NCI-H2107 treated with DMSO at 0.1 percent for 48 hours (cell line): Measurements from ENCODE around the gene GPR176.
A peak's percentile ranks its signal among the peaks of the same experiment; 100 is the strongest.

ENCODE experiments used
- DNase-seq: peaks from one replicate; lab custom pipeline; 2025; ENCODE audit not compliant: unreplicated experiment; lab: John Stamatoyannopoulos, UW

GPR176 gene

DNA sequence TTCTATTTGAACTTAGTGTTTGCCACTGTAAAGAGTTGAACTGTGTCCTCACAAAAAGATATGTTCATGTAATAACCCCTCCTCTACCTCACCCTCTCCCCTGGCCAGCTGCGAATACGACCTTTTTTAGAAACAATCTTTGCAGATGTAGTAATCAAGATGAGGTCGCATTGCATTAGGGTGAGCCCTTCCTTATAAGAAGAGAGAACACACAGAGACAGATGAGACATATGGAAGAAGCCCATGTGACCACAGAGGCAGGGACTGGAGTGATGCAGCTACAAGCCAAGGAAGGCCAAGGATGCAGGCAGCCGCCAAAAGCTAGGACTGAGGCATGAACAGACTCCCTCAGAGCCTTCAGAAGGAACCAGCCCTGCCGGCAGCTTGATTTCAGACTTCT is 27.6 kb downstream of the GPR176 start:
- DNase-seq: no peak

DNA sequence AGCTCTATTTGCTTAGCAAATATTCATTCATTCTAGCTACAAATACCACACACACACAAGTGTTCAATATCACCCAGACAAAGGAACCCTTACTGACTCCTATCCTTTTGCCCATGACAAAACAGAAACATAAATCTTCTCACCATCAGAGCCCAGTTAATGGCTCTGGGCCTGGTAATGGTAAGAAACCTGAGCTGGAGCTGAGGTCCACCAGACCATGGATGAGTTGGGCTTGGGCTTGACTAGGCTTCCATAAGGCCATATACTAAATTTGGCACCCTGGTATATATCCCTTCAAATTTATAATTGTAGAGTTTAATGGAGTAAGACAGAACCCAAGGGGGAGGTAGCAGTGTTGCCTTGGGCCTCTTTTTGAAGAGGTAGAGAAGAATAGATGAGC is 29.4 kb downstream of the GPR176 start:
- DNase-seq: no peak

GRCh38 chr15:39889601-39890000 is 30.5 kb downstream of the GPR176 start:
- no peak for DNase-seq

GRCh38 chr15:39888809-39889208 is 31.3 kb downstream of the GPR176 start:
- no peak for DNase-seq

DNA sequence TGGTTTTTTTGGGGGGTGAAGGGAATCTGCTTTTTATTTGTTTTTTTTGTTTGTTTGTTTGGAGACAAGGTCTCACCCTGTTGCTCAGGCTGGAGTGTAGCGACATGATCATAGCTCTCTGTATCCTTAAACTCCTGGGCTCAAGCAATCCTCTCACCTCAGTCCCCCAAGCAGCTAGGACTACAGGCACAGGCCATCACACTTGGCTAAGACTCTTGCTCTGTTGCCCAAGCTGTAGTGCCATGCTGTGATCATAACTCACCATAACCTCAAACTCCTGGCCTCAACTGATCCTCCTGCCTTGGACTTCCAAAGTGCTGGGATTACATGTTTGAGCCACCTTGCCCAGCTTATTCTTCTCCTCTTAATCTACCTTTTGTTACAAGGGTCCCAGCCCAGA is 31.8 kb downstream of the GPR176 start:
- DNase-seq: no peak

- no peak for DNase-seq
Measured at GRCh38 chr15:39887832-39888231, 32.2 kb downstream of the GPR176 start.

GRCh38 chr15:39887211-39887610 is 32.9 kb downstream of the GPR176 start:
- DNase-seq: no peak

DNA sequence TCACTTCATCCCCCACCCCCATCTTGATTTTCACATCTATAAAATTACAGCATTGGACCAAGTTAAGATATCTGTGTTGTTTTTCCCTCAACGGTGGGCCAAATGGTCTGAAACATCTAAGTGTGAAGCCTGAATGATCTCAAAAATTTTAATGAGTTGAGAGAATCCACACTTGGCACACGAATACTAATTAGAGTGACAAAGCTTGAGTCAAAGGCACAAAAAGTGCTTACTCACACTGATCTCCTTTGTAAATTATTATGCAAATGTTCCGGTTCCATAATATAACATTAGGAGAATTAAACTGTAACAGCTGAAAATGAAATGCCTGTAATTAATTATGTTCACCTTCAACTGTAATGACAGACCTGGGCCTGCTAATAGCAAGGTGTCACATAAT is 33.6 kb downstream of the GPR176 start:
- no peak for DNase-seq

- DNase-seq: no peak
Measured at GRCh38 chr15:39885099-39885777, 34.8 kb downstream of the GPR176 start.

DNA sequence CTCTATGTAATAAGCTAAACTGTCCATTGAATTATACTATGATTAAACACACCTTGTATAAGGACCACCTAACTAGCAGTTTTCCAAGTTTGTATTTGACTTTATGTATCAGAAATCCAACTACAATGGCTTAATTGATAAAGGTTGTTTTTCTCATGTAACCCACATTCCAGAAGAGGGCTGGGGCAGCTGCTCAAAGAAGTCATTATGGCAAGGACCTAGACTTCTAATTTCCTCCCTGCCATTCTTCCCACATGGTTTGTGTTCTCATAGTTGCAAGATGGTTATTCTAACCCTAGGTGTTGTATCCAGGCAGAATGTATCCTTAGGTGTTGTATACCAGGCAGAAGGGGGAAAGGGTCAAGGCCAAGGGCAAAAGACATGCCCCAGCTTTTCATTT is 35.7 kb downstream of the GPR176 start:
- no peak for DNase-seq

- DNase-seq: no peak
Measured at GRCh38 chr15:39882602-39883001, 37.5 kb downstream of the GPR176 start.

DNA sequence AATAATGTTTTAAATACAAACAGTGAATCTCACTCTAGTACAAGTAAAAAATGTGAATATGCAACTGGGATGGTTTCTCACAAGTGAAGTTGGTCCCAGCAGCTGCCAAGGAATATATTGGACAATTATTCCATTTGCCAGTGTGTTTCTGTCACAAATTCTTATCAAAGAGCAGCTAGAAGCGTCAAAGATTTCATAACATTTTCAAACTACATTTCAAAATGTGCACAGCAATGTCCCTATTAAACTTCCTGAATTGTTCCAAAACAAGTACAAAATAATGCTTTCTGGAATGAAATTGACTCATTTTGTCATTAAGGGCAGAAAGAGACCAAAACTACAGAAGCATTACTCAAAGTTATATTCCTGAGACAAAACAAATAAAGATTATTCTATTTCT is 38.3 kb downstream of the GPR176 start:
- DNase-seq: no peak

- DNase-seq: no peak
Measured at GRCh38 chr15:39880718-39881387, 39.2 kb downstream of the GPR176 start.

DNA sequence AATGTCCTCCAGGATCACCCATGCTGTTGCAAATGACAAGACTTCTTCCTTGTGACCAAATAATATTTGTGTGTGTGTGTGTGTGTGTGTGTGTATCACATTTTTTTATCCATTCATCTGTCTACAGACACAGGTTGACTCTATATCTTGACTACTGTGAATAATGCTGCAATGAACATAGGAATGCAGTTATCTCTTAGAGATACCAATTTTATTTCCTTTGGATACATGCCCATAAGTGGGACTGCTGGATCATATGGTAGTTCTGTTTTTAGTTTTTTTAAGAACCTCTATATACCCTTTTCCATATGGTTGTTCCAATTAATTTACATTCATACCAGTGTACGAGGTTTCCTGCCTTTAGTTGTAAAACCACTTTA is 41.7 kb downstream of the GPR176 start:
- no peak for DNase-seq

GRCh38 chr15:39874890-39875549 is 45.0 kb downstream of the GPR176 start:
- peak; percentile 44 for DNase-seq

DNA sequence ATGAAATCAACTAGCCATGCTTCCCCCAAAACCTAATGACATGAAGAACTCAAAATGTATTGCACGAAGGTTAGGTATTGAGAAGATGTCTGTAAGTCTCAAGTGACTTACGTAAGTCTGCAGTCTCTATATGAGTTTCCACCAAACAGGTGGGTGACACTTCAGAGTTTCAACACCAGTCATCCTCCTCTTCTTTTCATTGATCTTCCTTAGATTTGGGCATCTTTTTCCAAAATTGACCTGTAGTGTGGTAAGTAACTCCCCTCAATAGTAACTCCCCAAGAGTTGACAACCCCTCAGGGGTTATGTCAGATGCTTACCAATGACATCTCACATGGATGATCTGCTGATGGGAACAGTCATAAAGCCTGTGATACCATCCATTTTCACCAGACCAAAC is 46.1 kb downstream of the GPR176 start:
- DNase-seq: no peak

DNA sequence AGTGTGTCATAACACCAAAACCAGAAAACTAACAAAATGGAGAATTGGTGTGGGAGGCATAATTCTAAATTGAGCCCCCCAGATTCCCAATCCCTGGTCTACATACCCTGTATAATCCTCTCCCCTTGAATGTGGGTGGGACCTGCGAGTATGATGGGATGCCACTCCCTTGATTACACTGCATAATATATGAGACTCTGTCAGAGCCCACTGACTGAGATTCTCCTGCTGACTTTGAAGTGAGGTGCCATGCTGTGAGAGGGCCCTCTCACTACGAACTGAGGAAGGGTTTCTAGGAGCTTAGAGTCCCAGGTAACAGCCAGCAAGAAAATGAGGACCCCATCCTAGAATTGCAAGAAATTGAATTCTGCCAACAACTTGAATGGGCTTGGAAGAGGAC is 49.5 kb downstream of the GPR176 start:
- DNase-seq: no peak

GRCh38 chr15:39869858-39870515 is 50.1 kb downstream of the GPR176 start:
- no peak for DNase-seq

GRCh38 chr15:39869254-39869653 is 50.8 kb downstream of the GPR176 start:
- peak; percentile 43 for DNase-seq

DNA sequence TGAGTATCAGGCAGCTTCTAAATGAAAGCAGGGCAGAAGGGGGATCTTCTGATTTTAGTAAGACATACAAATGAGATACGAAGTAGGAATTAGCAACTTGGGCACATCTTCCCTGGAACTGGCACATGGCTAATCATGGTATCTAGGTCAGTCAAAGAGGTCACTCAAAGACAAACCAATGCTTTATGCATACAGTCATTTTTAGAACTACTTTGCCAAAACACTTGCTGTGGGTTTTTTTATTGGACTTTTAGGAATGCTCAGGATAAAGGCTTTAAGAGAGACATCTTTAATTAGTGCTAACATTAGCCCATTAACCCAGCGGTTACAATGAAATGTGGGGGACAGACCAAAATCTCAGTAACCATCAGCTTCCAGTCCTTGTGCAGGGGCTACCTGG is 51.7 kb downstream of the GPR176 start:
- DNase-seq: no peak

- no peak for DNase-seq
Measured at GRCh38 chr15:39864116-39864515, 56.0 kb downstream of the GPR176 start.

GRCh38 chr15:39860871-39861270 is 59.2 kb downstream of the GPR176 start:
- DNase-seq: no peak
